ENCODE measurements around the gene DERA.
"Not testable (repeated sequence)": the region's sequence is repeated elsewhere in the genome, so short reads cannot be mapped to it uniquely, and the experiment has no call there.

The DERA gene

DNA sequence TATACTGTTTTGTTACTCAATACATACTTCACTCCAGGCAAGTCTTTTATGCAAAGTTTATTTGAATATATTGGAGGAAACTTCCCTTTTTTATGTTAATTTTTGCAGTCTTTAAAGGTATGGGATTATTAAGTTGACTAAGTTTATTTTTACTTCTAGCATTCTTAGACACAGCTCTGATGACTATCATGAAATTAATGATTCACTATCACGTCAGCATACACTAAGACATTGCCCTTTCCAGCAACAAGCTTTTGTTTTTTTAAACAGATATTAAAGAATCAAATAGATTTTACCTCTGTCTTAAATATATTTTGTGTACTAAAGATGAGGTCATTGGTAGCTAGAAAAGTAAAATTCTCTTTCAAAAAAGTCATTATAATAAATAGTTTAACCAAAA is 52.1 kb downstream of the DERA start:
- DNase-seq (ENCODE audit: low read depth), result no peak
- H3K4me3 ChIP-seq (ENCODE audit: low read depth, low read length), result no peak overlapping the region
- TF ChIP-seq, protein P1, sequence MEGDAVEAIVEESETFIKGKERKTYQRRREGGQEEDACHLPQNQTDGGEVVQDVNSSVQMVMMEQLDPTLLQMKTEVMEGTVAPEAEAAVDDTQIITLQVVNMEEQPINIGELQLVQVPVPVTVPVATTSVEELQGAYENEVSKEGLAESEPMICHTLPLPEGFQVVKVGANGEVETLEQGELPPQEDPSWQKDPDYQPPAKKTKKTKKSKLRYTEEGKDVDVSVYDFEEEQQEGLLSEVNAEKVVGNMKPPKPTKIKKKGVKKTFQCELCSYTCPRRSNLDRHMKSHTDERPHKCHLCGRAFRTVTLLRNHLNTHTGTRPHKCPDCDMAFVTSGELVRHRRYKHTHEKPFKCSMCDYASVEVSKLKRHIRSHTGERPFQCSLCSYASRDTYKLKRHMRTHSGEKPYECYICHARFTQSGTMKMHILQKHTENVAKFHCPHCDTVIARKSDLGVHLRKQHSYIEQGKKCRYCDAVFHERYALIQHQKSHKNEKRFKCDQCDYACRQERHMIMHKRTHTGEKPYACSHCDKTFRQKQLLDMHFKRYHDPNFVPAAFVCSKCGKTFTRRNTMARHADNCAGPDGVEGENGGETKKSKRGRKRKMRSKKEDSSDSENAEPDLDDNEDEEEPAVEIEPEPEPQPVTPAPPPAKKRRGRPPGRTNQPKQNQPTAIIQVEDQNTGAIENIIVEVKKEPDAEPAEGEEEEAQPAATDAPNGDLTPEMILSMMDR (conservative IDR thresholded peaks at IDR 0.05; ENCODE audit: low read depth, low read length), result no peak

- peak; percentile 66 for DNase-seq (ENCODE audit: low read depth)
- TF ChIP-seq, protein P1 (conservative IDR thresholded peaks at IDR 0.05; ENCODE audit: low read depth, low read length), result no peak
- H3K4me3 ChIP-seq (ENCODE audit: low read depth, low read length), result no peak overlapping the region
Measured at GRCh38 chr12:15966426-15966825, 55.3 kb downstream of the DERA start.

DNA sequence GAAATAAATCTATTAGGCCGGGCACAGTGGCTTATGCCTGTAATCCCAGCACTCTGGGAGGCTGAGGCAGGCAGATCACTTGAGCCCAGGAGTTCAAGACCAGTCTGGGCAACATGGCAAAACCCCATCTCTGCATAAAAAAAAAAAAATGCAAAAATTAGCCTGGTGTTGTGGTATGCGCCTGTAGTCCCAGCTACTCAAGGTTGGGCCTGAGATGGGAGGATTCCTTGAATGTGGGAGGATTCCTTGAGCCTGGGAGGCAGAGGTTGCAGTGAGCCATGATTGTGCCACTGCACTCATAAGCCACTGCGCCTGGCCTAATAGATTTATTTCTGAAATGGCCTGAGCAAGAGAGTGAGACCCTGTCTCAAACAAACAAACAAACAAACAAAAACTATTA is 55.9 kb downstream of the DERA start:
- DNase-seq (ENCODE audit: low read depth); H3K4me3 ChIP-seq (ENCODE audit: low read depth, low read length): not testable (repeated sequence)

- H3K4me3 ChIP-seq (ENCODE audit: low read depth, low read length), result no peak overlapping the region
- DNase-seq (ENCODE audit: low read depth), result no peak
- TF ChIP-seq, protein P1 (conservative IDR thresholded peaks at IDR 0.05; ENCODE audit: low read depth, low read length), result no peak
Measured at GRCh38 chr12:15971211-15971610, 60.1 kb downstream of the DERA start.

DNA sequence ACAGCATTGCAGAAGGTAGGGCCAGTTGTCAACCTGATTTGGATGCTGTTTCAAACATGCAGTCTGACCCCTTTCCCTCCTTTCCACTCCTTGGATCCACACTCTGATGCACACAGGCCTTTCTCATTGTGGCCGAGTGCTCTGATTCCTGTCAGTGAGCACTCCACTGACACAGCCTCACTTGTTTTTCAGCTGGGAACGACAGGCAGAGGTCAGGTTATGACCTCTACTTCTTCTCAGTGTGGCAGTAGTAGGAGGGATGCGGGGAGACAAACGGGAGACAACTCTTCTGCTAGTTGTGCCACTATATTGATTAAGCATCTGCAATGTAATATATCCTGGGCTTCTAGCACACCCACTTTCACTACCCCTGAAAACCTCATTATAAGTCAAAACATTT is 61.8 kb downstream of the DERA start:
- H3K4me3 ChIP-seq (ENCODE audit: low read depth, low read length), result no peak overlapping the region
- DNase-seq (ENCODE audit: low read depth), result no peak
- TF ChIP-seq, protein P1 (conservative IDR thresholded peaks at IDR 0.05; ENCODE audit: low read depth, low read length), result no peak

DNA sequence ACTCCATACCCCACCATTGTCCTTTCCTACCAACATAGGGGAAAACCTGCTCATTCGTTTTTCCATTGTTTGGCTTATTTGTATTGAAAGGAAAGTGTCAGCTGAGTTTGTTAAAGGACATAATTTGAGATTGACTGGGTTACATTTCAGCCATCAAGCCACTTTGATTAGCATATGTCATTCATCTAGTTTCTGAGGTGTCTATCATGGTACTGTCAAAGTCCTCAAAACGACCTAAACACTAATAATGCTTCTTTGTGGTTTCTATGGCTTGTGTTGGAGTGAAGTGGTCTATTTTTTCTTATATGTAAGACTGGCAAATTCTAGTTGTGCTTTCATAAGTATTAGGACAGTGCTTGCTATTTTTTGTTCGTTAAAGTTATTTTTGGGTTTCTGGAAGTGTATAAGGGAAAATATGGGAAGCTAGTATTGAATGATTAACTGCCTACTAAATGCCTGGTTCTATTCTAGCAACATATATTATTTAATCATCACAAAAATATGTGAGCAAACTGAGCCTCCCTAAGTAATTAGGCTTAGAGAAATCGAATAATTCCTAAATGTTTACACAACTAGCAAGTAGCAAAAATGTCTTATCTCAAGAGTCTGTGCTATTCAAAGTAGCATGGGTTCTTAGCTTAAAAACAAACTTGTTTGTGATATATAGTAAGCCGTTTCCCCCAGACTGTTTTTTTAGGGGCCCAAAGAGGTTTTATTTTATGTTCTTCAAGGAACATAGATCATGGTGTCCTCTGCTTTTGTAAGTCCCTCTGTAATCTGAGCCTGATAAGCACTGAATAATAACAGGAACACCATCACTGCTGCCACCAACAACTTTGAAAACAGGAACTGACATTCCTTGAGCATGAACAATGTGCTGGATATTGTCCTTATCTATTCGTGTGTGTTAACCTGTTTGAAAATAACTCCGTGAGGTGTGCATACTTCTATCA is 67.1 kb downstream of the DERA start:
- peak; percentile 87 for DNase-seq (ENCODE audit: low read depth)
- TF ChIP-seq, protein P1 (conservative IDR thresholded peaks at IDR 0.05; ENCODE audit: low read depth, low read length), result no peak
- no peak overlapping the region for H3K4me3 ChIP-seq (ENCODE audit: low read depth, low read length)

DNA sequence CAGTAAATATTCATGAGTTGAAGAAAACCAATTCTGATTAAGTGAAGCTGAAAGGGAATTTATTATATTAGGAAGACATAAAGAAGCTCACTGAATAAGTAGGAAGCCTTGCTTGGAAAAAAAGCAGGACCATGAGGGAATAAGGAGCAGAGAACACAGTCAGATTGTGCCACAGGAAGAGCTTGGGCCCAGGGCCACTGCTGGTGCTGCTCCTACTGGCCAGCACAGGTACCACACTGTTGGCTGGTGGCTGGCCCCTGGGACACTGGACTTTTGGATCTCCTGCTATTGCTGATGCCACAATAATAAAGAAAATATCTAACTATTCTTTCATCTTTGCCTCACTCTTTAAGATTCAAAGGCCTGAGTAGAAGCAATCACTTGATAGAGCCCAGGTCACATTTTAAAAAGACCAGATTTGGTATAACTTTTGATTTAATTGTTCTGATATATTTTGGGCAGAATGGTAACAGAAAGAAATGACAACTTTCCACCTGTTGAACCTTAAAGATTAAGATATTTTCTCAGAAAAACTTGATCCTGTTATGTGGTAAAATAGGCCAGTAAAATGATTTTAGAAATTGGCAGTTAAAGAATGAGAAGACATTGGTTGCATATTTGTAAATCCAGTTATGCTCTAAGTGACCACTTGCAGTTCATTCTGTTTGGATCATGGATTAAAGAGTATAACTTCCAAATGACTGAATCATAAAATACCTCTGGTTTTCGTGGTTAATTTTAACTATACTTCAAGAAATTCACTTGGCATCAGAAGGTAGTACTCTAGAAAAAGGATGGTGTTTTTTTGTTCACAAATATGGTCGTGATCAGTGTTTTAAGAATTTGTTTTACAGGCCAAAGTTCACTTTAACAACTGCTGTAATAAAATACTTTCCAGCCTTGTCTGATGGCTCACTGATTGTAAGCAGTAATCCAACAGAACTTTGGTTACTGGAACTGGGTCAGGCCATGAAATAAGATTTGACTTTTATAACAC is 68.3 kb downstream of the DERA start:
- TF ChIP-seq, protein P1 (conservative IDR thresholded peaks at IDR 0.05; ENCODE audit: low read depth, low read length), result peak; percentile 71
- DNase-seq (ENCODE audit: low read depth), result peak; percentile 87
- H3K4me3 ChIP-seq (ENCODE audit: low read depth, low read length), result no peak overlapping the region
